Measurements from ENCODE around the gene BDH1. TPM values are rescaled to one million over a fixed set of nuclear protein-coding genes. Genes with fewer than 3 reads are reported as not detected.

BDH1 gene
- total RNA-seq (2022; extraction: Qiagen RNA extraction; ENCODE audit: low read depth), result 1.3 to 4.2 TPM (median 3.0 TPM) in 5 replicates

GRCh38 chr3:197555281-197556261, at the start of gene BDH1:
Gene BDH1 (minus strand): TSS chr3:197555968. CDS start chr3:197546443, 9,525 bp downstream.

Other genes with a start within 250 kb of the BDH1 start
- gene RUBCN, start 180.9 kb upstream of the BDH1 start, total RNA-seq (2022; extraction: Qiagen RNA extraction; ENCODE audit: low read depth), result 6.3 to 10.6 TPM (median 9.7 TPM) in 5 replicates
- gene FYTTD1, start 193.9 kb upstream of the BDH1 start, total RNA-seq (2022; extraction: Qiagen RNA extraction; ENCODE audit: low read depth), result 26.6 to 34.2 TPM (median 27.8 TPM) in 5 replicates
- 8.7 to 17.6 TPM (median 15.8 TPM) in 5 replicates for gene LRCH3, start 235.3 kb upstream of the BDH1 start, total RNA-seq (2022; extraction: Qiagen RNA extraction; ENCODE audit: low read depth)